Endothelial cell of umbilical vein (primary cell): ENCODE data around the gene CLP1. TPM values are rescaled to one million over a fixed set of nuclear protein-coding genes. Genes with fewer than 3 reads are reported as not detected.

Source experiments
- BruUV-seq: library from RNA; stranded (reverse); fragments of 400-500 nt; replicated peaks from 2 replicates; lab custom pipeline; 2021; lab: Mats Ljungman, UMichigan
- CTCF ChIA-PET: fragments of 300-600, 350-600 bp; sonication (Branson Sonifier 250); formaldehyde crosslinking; loops from one replicate; lab custom pipeline; 2021; ENCODE audit warnings: antibody characterized with exemption, inconsistent platforms; lab: Charles Lee
- POLR2A ChIA-PET: fragments of 300-600, 350-600 bp; sonication (Branson Sonifier 250); formaldehyde crosslinking; loops from one replicate; lab custom pipeline; 2021; ENCODE audit warnings: antibody characterized with exemption, inconsistent platforms; lab: Charles Lee
- DNase-seq: peaks from one replicate; pipeline ENCODE4 v3.0.0-alpha.2; 2011; ENCODE audit warnings: low read depth, low spot score
- FAIRE-seq: peaks from 2 replicates; lab custom pipeline; 2011; peaks lifted over from hg19 to GRCh38; lab: Jason Lieb, UNC
- H2AFZ ChIP-seq: 2 replicates; pipeline ENCODE4 v1.6.0; 2012; ENCODE audit warnings: low read depth, low read length, control low read depth, inconsistent platforms
- H3K27ac ChIP-seq: 2 replicates; pipeline ENCODE4 v1.5.1; 2011; ENCODE audit warnings: low read depth, mild to moderate bottlenecking, control low read depth, low read length, moderate library complexity; ENCODE audit not compliant: insufficient read depth
- H3K27me3 ChIP-seq, 2 experiments: 2 replicates each; pipeline versions ENCODE4 v1.6.0 to v1.6.1; 2011; ENCODE audit warnings: low read length in 2 of 2, mixed read lengths in 1 of 2; ENCODE audit not compliant: control insufficient read depth in 2 of 2, insufficient read depth in 2 of 2
- H3K36me3 ChIP-seq, 2 experiments: 2 replicates in 1 of 2; 3 replicates in 1 of 2; pipeline ENCODE4 v1.5.1; 2011; ENCODE audit warnings: low read length in 2 of 2, mild to moderate bottlenecking in 1 of 2, moderate library complexity in 1 of 2; ENCODE audit not compliant: control insufficient read depth in 2 of 2, insufficient read depth in 2 of 2; ENCODE audit errors: extremely low read depth in 1 of 2
- H3K4me1 ChIP-seq: 3 replicates; pipeline ENCODE4 v1.5.1; 2011; ENCODE audit warnings: mild to moderate bottlenecking, low read length; ENCODE audit not compliant: control insufficient read depth, insufficient read depth; ENCODE audit errors: extremely low read depth
- H3K4me2 ChIP-seq: 2 replicates; pipeline ENCODE4 v1.6.1; 2011; ENCODE audit warnings: low read length, control low read depth, mixed read lengths; ENCODE audit not compliant: insufficient read depth
- H3K4me3 ChIP-seq, 3 experiments: fragments of 200-600 bp in 1 of 3; sonication (generic), shearing (Covaris generic) in 1 of 3; replicated peaks in 1 of 3; 2 replicates each; pipeline ENCODE4 v1.5.1; 2011 to 2016; ENCODE audit warnings: control low read depth in 3 of 3, low read length in 3 of 3, mild to moderate bottlenecking in 2 of 3, inconsistent platforms in 1 of 3, low read depth in 1 of 3, moderate library complexity in 1 of 3; ENCODE audit not compliant: insufficient read depth in 1 of 3
- H3K79me2 ChIP-seq: 2 replicates; pipeline ENCODE4 v1.6.0; 2012; ENCODE audit warnings: low read length, inconsistent platforms; ENCODE audit not compliant: control insufficient read depth, insufficient read depth
- H3K9ac ChIP-seq: replicated peaks from 2 replicates; pipeline ENCODE3; 2011; ENCODE audit warnings: low read length, control low read depth; ENCODE audit not compliant: insufficient read depth; ENCODE audit errors: extremely low read depth
- H3K9me1 ChIP-seq: replicated peaks from 3 replicates; pipeline ENCODE4 v1.6.0; 2011; ENCODE audit warnings: mild to moderate bottlenecking, low read length; ENCODE audit not compliant: control insufficient read depth, insufficient read depth; ENCODE audit errors: extremely low read depth
- H3K9me3 ChIP-seq: replicated peaks from 2 replicates; pipeline ENCODE4 v1.5.1; 2012; ENCODE audit warnings: low read length, inconsistent platforms; ENCODE audit not compliant: control insufficient read depth, insufficient read depth
- H4K20me1 ChIP-seq: replicated peaks from 2 replicates; pipeline ENCODE3; 2011; ENCODE audit warnings: mild to moderate bottlenecking, low read length; ENCODE audit not compliant: control insufficient read depth, insufficient read depth; ENCODE audit errors: extremely low read depth
- CTCF ChIP-seq, 2 donors: IDR thresholded peaks; 1 replicate in 1 of 2; 2 replicates in 1 of 2; pipeline ENCODE4 v1.5.1; 2011; ENCODE audit warnings: low read length in 2 of 2, mild to moderate bottlenecking in 2 of 2, moderate library complexity in 2 of 2, control low read depth in 1 of 2, inconsistent platforms in 1 of 2, low read depth in 1 of 2; ENCODE audit not compliant: insufficient read depth in 1 of 2; ENCODE audit errors: extremely low read depth in 1 of 2
- GATA2 ChIP-seq: IDR thresholded peaks from 2 replicates; pipeline ENCODE4 v1.7.0; 2011; ENCODE audit warnings: low read depth, mild to moderate bottlenecking, moderate library complexity, mixed read lengths, low read length; ENCODE audit not compliant: insufficient read length, insufficient read depth
- MYC ChIP-seq: IDR thresholded peaks from one replicate; pipeline ENCODE4 v1.6.1; 2011; ENCODE audit warnings: mild to moderate bottlenecking, low read depth, low read length
- POLR2A ChIP-seq: IDR thresholded peaks from 2 replicates; pipeline ENCODE4 v1.6.1; 2012; ENCODE audit warnings: low read depth, mild to moderate bottlenecking, control low read depth, low read length
- POLR2AphosphoS5 ChIP-seq: IDR thresholded peaks from 2 replicates; pipeline ENCODE4 v1.6.1; 2012; ENCODE audit warnings: low read depth, mild to moderate bottlenecking, control low read depth, low read length, moderate library complexity; ENCODE audit not compliant: insufficient read depth
- dilution Hi-C: fragments of 300-500 bp; cut with MboI; formaldehyde crosslinking; loops from one replicate; pipeline ENCODE4 v1.15.0; 2019; ENCODE audit warnings: low sequenced_read_pairs; ENCODE audit not compliant: extremely low pct_ligation_motif_present
- intact Hi-C: fragments of 100-400 bp; cut with micrococcal nuclease; formaldehyde crosslinking; loops from one replicate; pipeline ENCODE4 v1.10.0; 2022
- microRNA counts: library from miRNA; unstranded; fragments of <30 nt; microRNA quantifications from one replicate; lab custom pipeline; 2016
- microRNA-seq: library from miRNA; unstranded; fragments of <30 nt; microRNA quantifications from one replicate; pipeline ENCODE4 v1.2.0, GENCODE V29; 2021; ENCODE audit warnings: borderline number of aligned reads, borderline replicate concordance
- polyA plus RNA-seq, 4 experiments: library from polyadenylated mRNA; depleted of rRNA in 3 of 4; stranded (reverse) in 3 of 4; unstranded in 1 of 4; fragments of >200 nt; gene quantifications; 2 replicates each; pipeline versions ENCODE4 v1.2.1 to v1.2.3, GENCODE V29; 2011 to 2012; ENCODE audit warnings: missing spikeins in 1 of 4
- small RNA-seq: library from RNA; depleted of rRNA; stranded (forward); fragments of <200 nt; gene quantifications from one replicate; pipeline ENCODE3, GENCODE V24; 2012; ENCODE audit warnings: low replicate concordance, low read depth; ENCODE audit not compliant: insufficient read depth, insufficient read length
- total RNA-seq: library from RNA; stranded (reverse); gene quantifications from 2 replicates; pipeline ENCODE4 v1.2.3, GENCODE V29; 2021

CLP1 gene
- total and polyA plus RNA-seq, 2 donors (not counting 3 experiments of a cell fraction or from before 2014, with no cell fraction given) = 17.9 to 20.8 TPM

DNA sequence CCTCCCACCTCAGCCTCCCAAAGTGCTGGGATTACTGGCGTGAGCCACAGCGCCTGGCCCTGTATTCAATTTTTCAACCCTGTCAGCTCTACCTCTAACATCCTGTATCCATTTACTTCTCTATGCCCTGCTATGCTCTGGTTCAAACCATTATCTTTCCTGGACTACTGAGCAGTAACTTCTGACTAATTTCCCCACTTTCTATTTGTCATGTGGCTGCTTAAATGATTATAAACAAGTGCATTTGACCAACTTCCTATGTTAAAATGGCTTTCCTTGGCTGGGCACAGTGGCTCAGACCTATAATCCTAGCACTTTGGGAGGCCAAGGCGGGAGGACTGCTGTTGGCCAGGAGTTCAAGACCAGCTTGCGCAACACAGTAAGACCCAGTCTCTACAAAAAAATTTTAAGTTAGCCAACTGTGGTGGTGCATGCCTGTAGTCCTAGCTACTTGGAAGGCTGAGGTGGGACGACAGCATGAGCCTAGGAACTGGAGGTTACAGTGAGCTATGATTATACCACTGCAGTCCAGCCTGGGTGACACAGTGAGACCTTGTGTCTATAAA lies 52.3 kb downstream of the CLP1 start:
- Histone ChIP-seq H3K4me2 (no peak overlapping the region), H3K4me3 (no peak overlapping the region), H2AFZ (no peak overlapping the region), H4K20me1 (no peaks in the 10 kb centered on the region), H3K79me2 (peaks cover 43% of the 10 kb centered on the region), H3K9ac (no peak overlapping the region), H3K27ac (no peak overlapping the region), H3K4me1 (peaks cover 18% of the 10 kb centered on the region), H3K36me3 (no peaks in the 10 kb centered on the region), H3K9me1 (no peaks in the 10 kb centered on the region), H3K9me3 (no peaks in the 10 kb centered on the region), H3K27me3 (no peaks in the 10 kb centered on the region)
- no peak for DNase-seq
- intact Hi-C loops (no loop called here), dilution Hi-C loops (no loop called here)
- ChIA-PET CTCF (interaction anchor here (0.5 to 4.1 kb wide), 2 partner anchors 32 to 91 kb away, joined by 3 to 21 read pairs; no protein-coding TSS in a partner anchor), POLR2A (no interaction called here)
- FAIRE-seq = no peak
- TF ChIP-seq POLR2A = no peak
- no peak for TF ChIP-seq MYC
- TF ChIP-seq POLR2AphosphoS5 = no peak
- no peak for TF ChIP-seq GATA2
- TF ChIP-seq CTCF (IDR thresholded peaks at IDR 0.05; ENCODE audit: extremely low read depth in 1 of 2, insufficient read depth in 1 of 2, low read depth in 1 of 2, low read length in 2 of 2) = no peak
- no TSS peak for BruUV-seq

MicroRNAs encoded within 50 kb of the gene (microRNA counts, 767-probe panel; counts per million panel counts)
- microRNA hsa-miR-130a-3p (lab: Ali Mortazavi, UCI) = 723 counts per million, percentile 96 among the panel's probes with 10 or more counts

Small RNA genes lying within 50 kb of the gene (microRNA-seq; reads per million reads assigned to microRNA genes)
- gene MIR130A = 2,736 reads per million, percentile 90 among the genes with 10 or more reads in this experiment

Small RNA genes lying within 50 kb of the gene (small RNA-seq; reads per million reads assigned to genes)
- 243 reads per million, percentile 99 among the genes with 10 or more reads in this experiment for gene MIR130A

Other genes with a start within 250 kb of the CLP1 start
- 68.9 and 89.4 TPM in 2 replicates for gene SLC43A3, start 230.6 kb upstream of the CLP1 start, total RNA-seq
- gene SLC43A3, start 230.6 kb upstream of the CLP1 start, polyA plus RNA-seq = 104 and 124 TPM in 2 replicates
- gene RTN4RL2, start 197.2 kb upstream of the CLP1 start, total RNA-seq = 0.83 and 1.3 TPM in 2 replicates
- 0.18 and 0.35 TPM in 2 replicates for gene RTN4RL2, start 197.2 kb upstream of the CLP1 start, polyA plus RNA-seq
- 11.3 and 13.7 TPM in 2 replicates for gene SLC43A1, start 142.1 kb upstream of the CLP1 start, total RNA-seq
- gene SLC43A1, start 142.1 kb upstream of the CLP1 start, polyA plus RNA-seq = 19.5 and 22.7 TPM in 2 replicates
- gene TIMM10, start 127.0 kb upstream of the CLP1 start, total RNA-seq = 64.2 and 105 TPM in 2 replicates
- 109 and 128 TPM in 2 replicates for gene TIMM10, start 127.0 kb upstream of the CLP1 start, polyA plus RNA-seq
- not detected in 2 replicates for gene SMTNL1, start 120.2 kb upstream of the CLP1 start, total RNA-seq
- gene SMTNL1, start 120.2 kb upstream of the CLP1 start, polyA plus RNA-seq = not detected in 2 replicates
- 10.8 and 22.3 TPM in 2 replicates for gene UBE2L6, start 90.1 kb upstream of the CLP1 start, total RNA-seq
- 25.2 and 31.2 TPM in 2 replicates for gene UBE2L6, start 90.1 kb upstream of the CLP1 start, polyA plus RNA-seq
- not detected in 2 replicates for gene SERPING1, start 60.1 kb upstream of the CLP1 start, total RNA-seq
- gene SERPING1, start 60.1 kb upstream of the CLP1 start, polyA plus RNA-seq = 0.30 TPM in 1 of 2 replicates, not detected in the other
- gene YPEL4, start 7.8 kb upstream of the CLP1 start, total RNA-seq = 0.24 and 0.30 TPM in 2 replicates
- 0.03 and 0.06 TPM in 2 replicates for gene YPEL4, start 7.8 kb upstream of the CLP1 start, polyA plus RNA-seq
- gene ZDHHC5, start 10.4 kb downstream of the CLP1 start, total RNA-seq = 67.4 and 74.0 TPM in 2 replicates
- 52.9 and 61.1 TPM in 2 replicates for gene ZDHHC5, start 10.4 kb downstream of the CLP1 start, polyA plus RNA-seq
- 25.1 TPM in 2 replicates for gene MED19, start 54.5 kb downstream of the CLP1 start, total RNA-seq
- gene MED19, start 54.5 kb downstream of the CLP1 start, polyA plus RNA-seq = 48.0 and 80.3 TPM in 2 replicates
- gene TMX2, start 54.8 kb downstream of the CLP1 start, total RNA-seq = 66.3 and 67.7 TPM in 2 replicates
- 52.7 and 55.9 TPM in 2 replicates for gene TMX2, start 54.8 kb downstream of the CLP1 start, polyA plus RNA-seq
- gene SELENOH, start 83.7 kb downstream of the CLP1 start, total RNA-seq = 161 and 167 TPM in 2 replicates
- 218 and 247 TPM in 2 replicates for gene SELENOH, start 83.7 kb downstream of the CLP1 start, polyA plus RNA-seq
- not detected in 2 replicates for gene BTBD18, start 94.1 kb downstream of the CLP1 start, total RNA-seq
- not detected in 2 replicates for gene BTBD18, start 94.1 kb downstream of the CLP1 start, polyA plus RNA-seq
- gene CTNND1, start 104.0 kb downstream of the CLP1 start, total RNA-seq = 268 and 285 TPM in 2 replicates
- 132 and 152 TPM in 2 replicates for gene CTNND1, start 104.0 kb downstream of the CLP1 start, polyA plus RNA-seq